Fibroblast of pulmonary artery (primary cell): ENCODE data around the gene STARD10.

Experiments
- DNase-seq: peaks from one replicate; pipeline ENCODE4 v3.0.0-alpha.2; 2010; ENCODE audit warnings: low read depth
- H3K4me3 ChIP-seq: replicated peaks from 2 replicates; pipeline ENCODE4 v1.5.1; 2011; ENCODE audit warnings: low read depth, mild to moderate bottlenecking, control low read depth, low read length, moderate library complexity
- TF ChIP-seq, protein P1 (sequence below): IDR thresholded peaks from 2 replicates; pipeline ENCODE4 v1.5.1; 2011; ENCODE audit warnings: mild to moderate bottlenecking, control low read depth, low read length, inconsistent platforms; ENCODE audit errors: missing control alignments

Gene STARD10

DNA sequence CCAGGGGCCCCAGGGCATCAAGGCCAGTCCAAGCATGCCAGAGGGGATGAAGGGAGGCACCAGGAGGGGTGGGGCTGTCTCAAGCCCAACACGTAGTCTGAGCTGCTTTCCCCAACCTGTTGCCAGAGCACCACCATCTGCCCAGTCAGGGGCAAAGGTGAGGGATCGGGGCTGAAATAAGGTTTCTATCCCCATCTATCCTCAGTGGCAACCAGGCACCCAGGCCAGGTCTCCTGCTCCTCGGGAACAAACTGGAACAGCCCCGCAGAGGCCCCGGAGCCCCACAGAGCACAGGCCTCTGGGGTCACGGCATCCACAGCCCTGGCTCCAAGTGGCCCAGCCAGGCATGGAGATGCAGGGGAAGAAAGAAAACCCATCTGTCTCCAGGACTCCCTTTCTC is 19.3 kb downstream of the STARD10 start:
- H3K4me3 ChIP-seq, result no peak overlapping the region
- no peak for DNase-seq

GRCh38 chr11:72773696-72774095 is 20.2 kb downstream of the STARD10 start:
- TF ChIP-seq, protein P1, sequence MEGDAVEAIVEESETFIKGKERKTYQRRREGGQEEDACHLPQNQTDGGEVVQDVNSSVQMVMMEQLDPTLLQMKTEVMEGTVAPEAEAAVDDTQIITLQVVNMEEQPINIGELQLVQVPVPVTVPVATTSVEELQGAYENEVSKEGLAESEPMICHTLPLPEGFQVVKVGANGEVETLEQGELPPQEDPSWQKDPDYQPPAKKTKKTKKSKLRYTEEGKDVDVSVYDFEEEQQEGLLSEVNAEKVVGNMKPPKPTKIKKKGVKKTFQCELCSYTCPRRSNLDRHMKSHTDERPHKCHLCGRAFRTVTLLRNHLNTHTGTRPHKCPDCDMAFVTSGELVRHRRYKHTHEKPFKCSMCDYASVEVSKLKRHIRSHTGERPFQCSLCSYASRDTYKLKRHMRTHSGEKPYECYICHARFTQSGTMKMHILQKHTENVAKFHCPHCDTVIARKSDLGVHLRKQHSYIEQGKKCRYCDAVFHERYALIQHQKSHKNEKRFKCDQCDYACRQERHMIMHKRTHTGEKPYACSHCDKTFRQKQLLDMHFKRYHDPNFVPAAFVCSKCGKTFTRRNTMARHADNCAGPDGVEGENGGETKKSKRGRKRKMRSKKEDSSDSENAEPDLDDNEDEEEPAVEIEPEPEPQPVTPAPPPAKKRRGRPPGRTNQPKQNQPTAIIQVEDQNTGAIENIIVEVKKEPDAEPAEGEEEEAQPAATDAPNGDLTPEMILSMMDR, result no peak
- H3K4me3 ChIP-seq, result no peak overlapping the region
- no peak for DNase-seq

More for the DNA sequence above, 19.3 kb downstream of the STARD10 start:
- TF ChIP-seq, protein P1, result no peak

DNA sequence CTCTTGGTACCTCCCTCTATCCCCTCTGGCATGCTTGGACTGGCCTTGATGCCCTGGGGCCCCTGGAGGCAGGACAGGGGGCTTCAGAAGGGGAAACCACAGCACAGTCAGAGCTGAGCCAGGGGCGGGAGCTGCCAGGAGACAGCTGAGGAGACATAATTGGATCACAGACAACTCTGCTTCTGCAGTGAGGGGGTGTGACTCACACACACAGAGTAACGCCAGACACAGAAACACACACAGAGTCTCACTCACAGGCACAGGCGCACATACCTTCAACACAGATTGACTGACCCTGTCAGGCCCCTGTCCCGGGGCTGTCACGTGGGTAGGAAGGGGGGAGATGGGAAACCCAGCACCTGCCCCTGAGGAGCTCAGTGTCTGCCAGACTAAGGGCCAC is 20.6 kb downstream of the STARD10 start:
- no peak overlapping the region for H3K4me3 ChIP-seq
- DNase-seq, result peak; percentile 81
- TF ChIP-seq, protein P1, result no peak

- TF ChIP-seq, protein P1, result no peak
- no peak overlapping the region for H3K4me3 ChIP-seq
- DNase-seq, result no peak
These were observed 21.8 kb downstream of the STARD10 start for GRCh38 chr11:72772059-72772458.

DNA sequence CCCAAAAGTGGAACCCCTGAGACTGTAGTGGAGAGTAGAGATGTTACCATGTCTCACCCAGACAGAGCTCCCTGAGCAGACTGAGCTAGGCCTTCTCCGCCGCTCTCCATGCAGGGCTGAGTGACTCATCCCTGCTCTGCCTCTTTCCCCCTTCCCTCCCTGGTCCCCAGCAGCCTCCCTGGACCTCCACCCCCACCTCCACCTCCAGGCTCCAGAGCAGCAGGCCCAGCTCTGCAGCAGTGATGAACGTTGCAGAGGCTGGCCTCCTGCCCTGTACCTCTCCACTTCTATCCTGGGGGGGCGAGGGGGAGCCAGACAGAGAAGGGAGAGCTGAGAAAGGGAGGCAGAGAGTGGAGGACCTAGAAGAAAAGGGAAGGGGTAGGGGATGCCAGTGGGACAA is 22.3 kb downstream of the STARD10 start:
- TF ChIP-seq, protein P1, result no peak
- H3K4me3 ChIP-seq, result no peak overlapping the region
- DNase-seq, result peak; percentile 45

GRCh38 chr11:72770799-72771198 is 23.0 kb downstream of the STARD10 start:
- H3K4me3 ChIP-seq, result no peak overlapping the region
- DNase-seq, result no peak
- TF ChIP-seq, protein P1, result no peak

DNA sequence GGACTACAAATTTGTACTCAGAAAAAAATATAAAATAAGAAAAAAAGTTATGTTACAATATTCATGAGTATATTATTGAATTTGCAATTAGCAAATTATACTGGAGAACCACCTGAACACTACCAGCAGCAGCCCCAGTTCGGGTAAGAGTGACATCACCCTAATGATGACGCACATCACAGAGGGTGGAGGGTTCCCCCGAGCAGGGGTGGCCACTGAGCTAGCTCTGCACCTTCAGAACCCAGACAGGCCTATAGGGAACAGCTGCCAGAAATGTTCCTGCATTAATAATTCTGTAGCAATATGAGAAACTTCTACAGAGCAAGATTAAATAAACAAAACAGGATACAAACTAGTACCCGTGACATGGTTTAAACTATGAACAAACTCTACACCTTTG is 24.2 kb downstream of the STARD10 start:
- TF ChIP-seq, protein P1, result no peak

More for the DNA sequence above, 24.2 kb downstream of the STARD10 start:
- no peak for DNase-seq
- no peak overlapping the region for H3K4me3 ChIP-seq
